IgD-negative memory B cell (primary cell): ENCODE measurements around the gene CCDC146. TPM values are rescaled to one million over a fixed set of nuclear protein-coding genes. Genes with fewer than 3 reads are reported as not detected.
A peak's percentile ranks its signal among the peaks of the same experiment; 100 is the strongest.
"Not testable (repeated sequence)": the region's sequence is repeated elsewhere in the genome, so short reads cannot be mapped to it uniquely, and the experiment has no call there.

Experiments used
- H3K27ac Mint-ChIP-seq, 3 donors: one replicate each; pipeline ENCODE4 v1.8.0; 2020 to 2022; ENCODE audit warnings: mild to moderate bottlenecking in 3 of 3, mixed read lengths in 3 of 3, moderate library complexity in 1 of 3
- H3K27me3 Mint-ChIP-seq: one replicate; pipeline ENCODE4 v1.8.0; 2021; ENCODE audit warnings: mixed read lengths
- H3K36me3 Mint-ChIP-seq: one replicate; pipeline ENCODE4 v1.8.0; 2020; ENCODE audit warnings: mild to moderate bottlenecking, mixed read lengths
- H3K4me1 Mint-ChIP-seq, 3 donors: one replicate each; pipeline ENCODE4 v1.8.0; 2020 to 2022; ENCODE audit warnings: mixed read lengths in 3 of 3, mild to moderate bottlenecking in 1 of 3
- H3K4me3 Mint-ChIP-seq, 4 donors: one replicate each; pipeline ENCODE4 v1.8.0; 2020 to 2022; ENCODE audit warnings: mild to moderate bottlenecking in 4 of 4, mixed read lengths in 4 of 4, moderate library complexity in 3 of 4
- H3K9me3 Mint-ChIP-seq, 3 donors: one replicate each; pipeline ENCODE4 v1.8.0; 2020 to 2021; ENCODE audit warnings: mixed read lengths in 3 of 3, mild to moderate bottlenecking in 1 of 3
- polyA plus RNA-seq: library from polyadenylated mRNA; unstranded; fragments of 300-500 nt; fragmentation: Illumina TruSeq; gene quantifications from one replicate; pipeline ENCODE4 v1.2.3, GENCODE V29; 2021

The CCDC146 gene
- polyA plus RNA-seq, 1 donor from 2014 or later, result 1.0 TPM

- H3K27ac Mint-ChIP-seq, H3K9me3 Mint-ChIP-seq, H3K27me3 Mint-ChIP-seq, H3K36me3 Mint-ChIP-seq, H3K4me3 Mint-ChIP-seq: not testable (repeated sequence)
- peaks cover 7 to 22% (median 13%) of the 10 kb centered on the region in 3 donors for H3K4me1 Mint-ChIP-seq
These were observed 4.6 kb downstream of the CCDC146 start for GRCh38 chr7:77127009-77127408.

- peak overlapping the region in 1 of 4 donors; percentile 60 for H3K4me3 Mint-ChIP-seq
- H3K9me3 Mint-ChIP-seq, H3K36me3 Mint-ChIP-seq, H3K27ac Mint-ChIP-seq, H3K27me3 Mint-ChIP-seq: not testable (repeated sequence)
- peaks cover 4 to 16% (median 8%) of the 10 kb centered on the region in 3 donors for H3K4me1 Mint-ChIP-seq
These were observed 6.4 kb downstream of the CCDC146 start for GRCh38 chr7:77128582-77129410.

- not testable (repeated sequence) for H3K27ac Mint-ChIP-seq, H3K9me3 Mint-ChIP-seq, H3K27me3 Mint-ChIP-seq, H3K4me3 Mint-ChIP-seq, H3K36me3 Mint-ChIP-seq
- H3K4me1 Mint-ChIP-seq, result peaks cover 5 to 12% (median 8%) of the 10 kb centered on the region in 3 donors
These were observed 9.4 kb downstream of the CCDC146 start for GRCh38 chr7:77131781-77132180.

GRCh38 chr7:77138668-77139067 lies 16.3 kb downstream of the CCDC146 start:
- H3K27me3 Mint-ChIP-seq, H3K9me3 Mint-ChIP-seq, H3K4me1 Mint-ChIP-seq, H3K27ac Mint-ChIP-seq, H3K4me3 Mint-ChIP-seq, H3K36me3 Mint-ChIP-seq: not testable (repeated sequence)

GRCh38 chr7:77140291-77140690 lies 17.9 kb downstream of the CCDC146 start:
- H3K9me3 Mint-ChIP-seq, H3K36me3 Mint-ChIP-seq, H3K4me1 Mint-ChIP-seq, H3K27me3 Mint-ChIP-seq, H3K4me3 Mint-ChIP-seq, H3K27ac Mint-ChIP-seq: not testable (repeated sequence)

GRCh38 chr7:77152232-77152631 lies 29.8 kb downstream of the CCDC146 start:
- not testable (repeated sequence) for H3K27ac Mint-ChIP-seq, H3K9me3 Mint-ChIP-seq, H3K4me3 Mint-ChIP-seq, H3K27me3 Mint-ChIP-seq, H3K4me1 Mint-ChIP-seq, H3K36me3 Mint-ChIP-seq

GRCh38 chr7:77154917-77155464 lies 32.6 kb downstream of the CCDC146 start:
- not testable (repeated sequence) for H3K9me3 Mint-ChIP-seq, H3K27ac Mint-ChIP-seq, H3K4me3 Mint-ChIP-seq, H3K27me3 Mint-ChIP-seq, H3K36me3 Mint-ChIP-seq
- H3K4me1 Mint-ChIP-seq, result peaks cover 9 to 15% (median 15%) of the 10 kb centered on the region in 3 donors

DNA sequence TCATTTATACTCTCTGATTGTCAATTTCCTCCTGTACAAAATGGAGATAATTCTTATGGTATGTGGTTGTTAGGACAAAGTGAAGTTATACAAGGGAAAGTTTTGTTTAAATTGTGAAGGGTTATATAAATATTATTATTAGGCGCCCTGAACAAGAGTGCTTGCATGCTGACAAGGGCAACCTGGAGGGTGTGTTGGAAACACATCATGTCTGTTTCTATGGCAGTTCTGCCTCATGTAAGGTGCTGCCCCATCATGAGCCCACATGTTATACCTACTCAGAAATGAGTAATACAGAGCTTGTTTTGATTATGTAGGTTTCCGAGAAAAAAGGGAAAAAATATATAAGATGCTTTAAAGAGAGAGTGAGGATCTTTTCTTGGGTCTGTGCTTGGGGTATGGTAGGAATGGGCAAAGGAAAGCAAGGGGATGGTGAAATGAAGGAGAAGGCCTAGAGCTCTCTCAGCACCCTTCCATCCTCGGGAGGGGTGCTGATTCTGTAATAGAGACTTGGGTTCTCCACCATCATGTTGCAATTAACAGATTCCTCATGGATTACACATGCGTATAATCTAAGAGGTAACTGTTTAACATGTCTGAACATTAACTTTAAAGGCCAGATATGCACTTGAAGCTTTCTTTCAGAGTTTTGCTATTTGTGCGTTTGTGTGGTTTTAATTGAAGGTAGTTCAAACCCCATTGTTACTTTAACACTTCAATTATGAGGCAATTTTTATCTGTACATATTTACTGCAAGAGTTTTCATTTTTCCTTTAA lies 33.4 kb downstream of the CCDC146 start:
- peaks cover 9 to 15% (median 15%) of the 10 kb centered on the region in 3 donors for H3K4me1 Mint-ChIP-seq
- not testable (repeated sequence) for H3K4me3 Mint-ChIP-seq

DNA sequence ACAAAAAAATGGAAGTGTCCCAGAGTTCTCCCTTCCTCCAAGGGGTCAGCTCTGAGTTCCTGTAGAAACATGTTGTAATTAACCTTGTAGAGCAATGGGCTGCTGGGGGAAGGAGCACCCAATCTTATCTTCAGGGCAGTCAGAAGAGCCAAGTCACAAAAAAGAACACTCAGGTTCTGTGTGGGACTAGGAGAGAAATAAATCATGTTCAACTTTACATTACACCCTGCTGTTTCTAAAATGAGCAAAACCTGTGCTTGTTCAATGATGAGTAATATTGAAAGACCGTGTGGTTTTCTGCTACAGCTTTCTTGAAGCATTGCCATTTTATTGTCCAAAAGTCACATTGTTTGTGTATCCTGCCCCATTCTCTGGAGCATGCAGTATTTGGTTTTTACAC lies 34.6 kb downstream of the CCDC146 start:
- not testable (repeated sequence) for H3K27ac Mint-ChIP-seq, H3K27me3 Mint-ChIP-seq, H3K9me3 Mint-ChIP-seq, H3K4me3 Mint-ChIP-seq, H3K36me3 Mint-ChIP-seq
- peaks cover 9 to 15% (median 15%) of the 10 kb centered on the region in 3 donors for H3K4me1 Mint-ChIP-seq

More for the DNA sequence above, 33.4 kb downstream of the CCDC146 start:
- not testable (repeated sequence) for H3K27ac Mint-ChIP-seq, H3K9me3 Mint-ChIP-seq, H3K27me3 Mint-ChIP-seq, H3K36me3 Mint-ChIP-seq

- H3K27ac Mint-ChIP-seq, result peak overlapping the region in 2 of 3 donors; percentile 1 to 80
- no peaks in the 10 kb centered on the region for H3K36me3 Mint-ChIP-seq
- H3K4me3 Mint-ChIP-seq, result peak overlapping the region in 2 of 4 donors; percentile 2
- H3K4me1 Mint-ChIP-seq, result peaks cover 9 to 15% (median 15%) of the 10 kb centered on the region in 3 donors
- H3K27me3 Mint-ChIP-seq, result no peaks in the 10 kb centered on the region
- H3K9me3 Mint-ChIP-seq, result no peaks in the 10 kb centered on the region
These were observed 35.0 kb downstream of the CCDC146 start for GRCh38 chr7:77157446-77157845.

- not testable (repeated sequence) for H3K36me3 Mint-ChIP-seq, H3K9me3 Mint-ChIP-seq, H3K27me3 Mint-ChIP-seq, H3K27ac Mint-ChIP-seq, H3K4me1 Mint-ChIP-seq, H3K4me3 Mint-ChIP-seq
These were observed 48.7 kb downstream of the CCDC146 start for GRCh38 chr7:77171073-77171472.

GRCh38 chr7:77172437-77173172 lies 50.2 kb downstream of the CCDC146 start:
- H3K4me3 Mint-ChIP-seq, H3K36me3 Mint-ChIP-seq, H3K27me3 Mint-ChIP-seq, H3K4me1 Mint-ChIP-seq, H3K27ac Mint-ChIP-seq, H3K9me3 Mint-ChIP-seq: not testable (repeated sequence)

DNA sequence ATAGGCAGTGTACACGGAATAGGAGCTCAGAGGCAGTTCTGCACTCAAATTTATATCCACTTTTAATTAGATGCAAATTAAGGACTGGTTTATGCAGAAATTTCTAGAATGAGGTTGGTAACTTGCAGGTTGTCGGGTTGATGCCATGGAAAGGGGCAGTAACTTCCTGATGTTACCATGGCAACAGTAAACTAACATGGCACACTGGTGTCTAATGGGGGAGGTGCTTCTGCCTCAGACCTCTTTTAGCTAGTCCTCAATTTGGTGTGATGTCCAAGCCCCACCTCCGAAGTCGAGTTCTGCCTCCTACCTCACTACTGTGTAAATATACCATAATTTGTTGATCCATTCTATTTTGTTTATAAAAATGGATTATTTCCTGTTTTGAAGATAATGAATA lies 52.0 kb downstream of the CCDC146 start:
- not testable (repeated sequence) for H3K4me3 Mint-ChIP-seq, H3K27me3 Mint-ChIP-seq

DNA sequence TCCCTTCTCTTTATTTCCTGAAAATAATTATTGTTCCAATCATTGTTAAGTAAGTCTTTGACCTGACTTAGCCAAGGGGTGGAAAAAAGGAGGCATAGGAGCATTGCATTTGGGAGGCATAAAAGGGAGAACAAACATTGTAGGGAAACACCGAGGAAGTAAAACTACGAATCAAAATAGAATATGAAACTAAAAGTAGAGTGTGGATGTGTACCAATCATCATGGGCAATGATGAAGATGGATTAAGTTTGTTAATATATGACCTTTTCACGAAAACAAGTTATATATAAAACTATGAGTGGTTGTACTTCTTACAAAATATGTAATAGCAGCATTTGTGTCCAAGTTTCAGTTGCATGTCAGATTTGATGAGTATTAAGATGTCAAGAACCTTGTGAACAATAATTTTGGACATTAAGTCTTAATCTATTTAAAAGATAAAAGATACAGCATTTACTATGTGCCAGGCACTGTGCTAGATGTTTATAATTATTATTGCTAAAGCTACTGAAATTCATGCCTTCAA lies 52.9 kb downstream of the CCDC146 start:
- not testable (repeated sequence) for H3K27me3 Mint-ChIP-seq, H3K27ac Mint-ChIP-seq, H3K9me3 Mint-ChIP-seq, H3K4me1 Mint-ChIP-seq, H3K36me3 Mint-ChIP-seq
- H3K4me3 Mint-ChIP-seq, result peak overlapping the region in 2 of 4 donors; percentile 21 to 49

More for the DNA sequence above, 52.0 kb downstream of the CCDC146 start:
- not testable (repeated sequence) for H3K4me1 Mint-ChIP-seq, H3K36me3 Mint-ChIP-seq, H3K9me3 Mint-ChIP-seq, H3K27ac Mint-ChIP-seq

DNA sequence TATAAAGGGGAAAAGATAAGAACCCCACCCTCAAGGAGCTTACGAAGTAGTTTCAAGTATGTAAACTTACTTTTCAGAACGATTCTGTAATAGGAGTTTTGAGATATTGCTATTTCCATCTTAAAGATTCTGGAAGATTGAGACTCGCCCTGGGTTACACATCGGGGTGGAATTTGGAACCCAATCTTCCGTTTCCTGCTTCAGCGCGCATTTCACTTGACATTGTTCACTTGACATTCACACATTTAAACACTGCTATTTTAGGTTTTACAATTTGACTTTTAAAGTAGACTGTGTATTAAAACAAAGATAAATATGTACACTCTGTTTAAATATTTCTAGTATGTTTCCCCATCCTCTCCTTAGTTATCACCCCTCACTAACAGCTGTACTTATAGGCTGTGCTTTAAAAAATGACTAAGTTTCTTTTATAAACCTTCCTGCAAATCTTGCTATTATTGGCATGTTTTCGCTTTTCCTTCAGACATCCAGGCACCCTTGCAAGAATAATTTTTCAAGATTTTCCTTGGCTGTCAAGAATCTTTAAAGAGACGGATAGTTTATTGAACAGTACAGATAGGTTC lies 55.0 kb downstream of the CCDC146 start:
- not testable (repeated sequence) for H3K4me1 Mint-ChIP-seq, H3K36me3 Mint-ChIP-seq, H3K4me3 Mint-ChIP-seq, H3K27ac Mint-ChIP-seq, H3K9me3 Mint-ChIP-seq, H3K27me3 Mint-ChIP-seq
